ENCODE results near the gene HERC6. TPM values are rescaled to one million over a fixed set of nuclear protein-coding genes. Genes with fewer than 3 reads are reported as not detected.

HERC6 gene
- total RNA-seq, 1 donor from 2014 or later = 15.8 TPM

GRCh38 chr4:88448889-88449288, 70.2 kb downstream of the HERC6 start:
- Histone ChIP-seq H3K27me3 (ENCODE audit: low read depth) (no peaks in the 10 kb centered on the region), H3K4me3 (no peak overlapping the region), H3K36me3 (no peaks in the 10 kb centered on the region), H3K9me3 (no peaks in the 10 kb centered on the region), H3K4me1 (no peaks in the 10 kb centered on the region), H3K27ac (no peak overlapping the region)
- intact Hi-C loops (cut with DNase I) = no loop called here
- TF ChIP-seq CTCF (IDR thresholded peaks at IDR 0.05) = no peak
- no peak for DNase-seq
- no peak for ATAC-seq

GRCh38 chr4:88449290-88449689, 70.6 kb downstream of the HERC6 start:
- DNase-seq = no peak
- intact Hi-C loops (cut with DNase I) = no loop called here
- Histone ChIP-seq H3K36me3 (no peaks in the 10 kb centered on the region), H3K4me3 (no peak overlapping the region), H3K9me3 (no peaks in the 10 kb centered on the region), H3K27me3 (ENCODE audit: low read depth) (no peaks in the 10 kb centered on the region), H3K4me1 (no peaks in the 10 kb centered on the region), H3K27ac (no peak overlapping the region)
- TF ChIP-seq CTCF (IDR thresholded peaks at IDR 0.05) = no peak
- ATAC-seq = no peak

- no peak for DNase-seq
- Histone ChIP-seq H3K27me3 (ENCODE audit: low read depth) (no peaks in the 10 kb centered on the region), H3K9me3 (no peaks in the 10 kb centered on the region), H3K27ac (no peak overlapping the region), H3K4me1 (no peaks in the 10 kb centered on the region), H3K36me3 (no peaks in the 10 kb centered on the region), H3K4me3 (no peak overlapping the region)
- ATAC-seq = no peak
- TF ChIP-seq CTCF (IDR thresholded peaks at IDR 0.05) = no peak
- intact Hi-C loops (cut with DNase I) = no loop called here
These were observed 72.6 kb downstream of the HERC6 start for GRCh38 chr4:88451205-88451604.

GRCh38 chr4:88452912-88453311, 74.3 kb downstream of the HERC6 start:
- Histone ChIP-seq H3K9me3 (no peaks in the 10 kb centered on the region), H3K4me1 (no peaks in the 10 kb centered on the region), H3K4me3 (no peak overlapping the region), H3K27me3 (ENCODE audit: low read depth) (no peaks in the 10 kb centered on the region), H3K36me3 (no peaks in the 10 kb centered on the region), H3K27ac (no peak overlapping the region)
- ATAC-seq (no peak), DNase-seq (no peak)
- intact Hi-C loops (cut with DNase I) = no loop called here
- TF ChIP-seq CTCF (IDR thresholded peaks at IDR 0.05) = no peak

GRCh38 chr4:88456670-88457306, 78.1 kb downstream of the HERC6 start, which contains the start of gene HERC5:
Gene HERC5 (plus strand): TSS chr4:88457119. CDS start chr4:88457270, 151 bp downstream.
- DNase-seq (peak; percentile 94), ATAC-seq (peak; percentile 97)
- H3K4me1 ChIP-seq = no peaks in the 10 kb centered on the region
- H3K9me3 ChIP-seq = no peaks in the 10 kb centered on the region
- H3K4me3 ChIP-seq = peak within 1 kb of the TSS; percentile 79
- intact Hi-C loops (cut with DNase I) = no loop called here
- TF ChIP-seq CTCF (IDR thresholded peaks at IDR 0.05) = peak; percentile 60
- H3K36me3 ChIP-seq = no peaks in the 10 kb centered on the region
- H3K27ac ChIP-seq = peak within 1 kb of the TSS; percentile 83
- no peaks in the 10 kb centered on the region for H3K27me3 ChIP-seq (ENCODE audit: low read depth)

Measured in lower lobe of right lung (tissue), 2 donors.